DMS 273 treated with DMSO at 0.1 percent for 48 hours (cell line): ENCODE results near the gene KCNJ6.
"Not testable (repeated sequence)": the region's sequence is repeated elsewhere in the genome, so short reads cannot be mapped to it uniquely, and the experiment has no call there.

Experiments
- DNase-seq: peaks from one replicate; lab custom pipeline; 2025; lab: John Stamatoyannopoulos, UW

Gene KCNJ6

DNA sequence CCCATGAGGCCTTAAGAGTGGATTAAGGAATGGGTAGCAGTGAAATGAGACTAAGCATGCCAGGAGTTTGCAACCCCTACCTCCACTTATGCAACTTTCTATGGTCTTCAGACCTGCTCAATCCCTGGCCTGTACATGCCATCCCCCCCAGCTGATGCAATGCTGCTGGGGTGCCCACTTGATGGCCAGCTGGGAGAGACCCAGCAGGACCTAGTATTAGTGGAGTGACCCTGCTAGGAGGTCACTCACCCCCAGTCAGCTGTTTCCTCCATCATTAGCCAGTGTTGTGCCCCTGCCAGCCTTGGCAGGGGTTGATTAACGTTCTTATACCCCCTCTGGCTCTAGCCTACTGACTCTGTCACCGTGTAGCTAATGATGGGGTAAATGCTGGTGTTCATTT is 313.1 kb downstream of the KCNJ6 start:
- no peak for DNase-seq

- no peak for DNase-seq
Measured at GRCh38 chr21:37601915-37602314, 314.3 kb downstream of the KCNJ6 start.

DNA sequence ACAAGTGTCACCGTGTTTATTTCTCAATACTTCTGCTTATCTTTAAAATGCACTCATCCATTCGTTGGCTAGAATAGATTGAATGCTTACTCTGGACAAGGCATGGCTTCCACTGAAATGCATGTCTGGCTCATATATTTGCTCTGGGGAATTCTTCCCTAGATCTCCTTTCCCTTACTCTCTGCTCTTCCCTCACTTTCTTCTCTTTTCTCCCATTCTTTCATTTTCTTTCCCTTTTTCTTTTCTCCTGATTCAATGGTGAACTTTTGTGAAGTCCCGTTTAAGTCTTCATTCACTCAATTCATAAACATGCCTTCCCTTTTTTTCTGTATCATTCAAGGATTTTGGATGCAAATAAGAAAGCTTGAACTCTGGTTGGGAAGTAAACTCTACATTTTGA is 315.2 kb downstream of the KCNJ6 start:
- DNase-seq: no peak

GRCh38 chr21:37595944-37596343 is 320.3 kb downstream of the KCNJ6 start:
- DNase-seq: no peak

DNA sequence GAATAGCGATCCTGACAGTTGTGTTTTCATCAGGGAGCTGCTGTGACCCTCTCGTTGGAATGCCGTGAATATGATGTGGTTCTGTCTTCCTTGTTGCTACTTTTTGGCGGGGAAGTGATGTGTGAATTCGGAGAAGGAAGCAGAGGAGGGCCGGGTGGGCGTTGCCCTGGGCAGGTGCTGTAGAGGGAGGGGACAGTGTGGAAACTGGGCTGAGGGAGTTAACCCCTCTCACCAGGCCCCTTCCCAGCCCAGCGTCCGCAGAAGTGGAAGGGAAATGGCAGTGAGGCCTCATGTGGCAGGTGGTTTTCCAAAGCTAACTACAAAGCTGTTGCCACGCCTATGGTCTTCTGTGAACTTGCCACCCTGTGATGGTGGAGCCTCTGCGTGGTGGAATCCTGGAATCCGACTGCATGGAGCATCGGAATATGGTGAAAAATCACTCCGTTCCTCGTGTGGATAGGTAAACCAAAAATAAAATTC is 321.7 kb downstream of the KCNJ6 start:
- no peak for DNase-seq

DNA sequence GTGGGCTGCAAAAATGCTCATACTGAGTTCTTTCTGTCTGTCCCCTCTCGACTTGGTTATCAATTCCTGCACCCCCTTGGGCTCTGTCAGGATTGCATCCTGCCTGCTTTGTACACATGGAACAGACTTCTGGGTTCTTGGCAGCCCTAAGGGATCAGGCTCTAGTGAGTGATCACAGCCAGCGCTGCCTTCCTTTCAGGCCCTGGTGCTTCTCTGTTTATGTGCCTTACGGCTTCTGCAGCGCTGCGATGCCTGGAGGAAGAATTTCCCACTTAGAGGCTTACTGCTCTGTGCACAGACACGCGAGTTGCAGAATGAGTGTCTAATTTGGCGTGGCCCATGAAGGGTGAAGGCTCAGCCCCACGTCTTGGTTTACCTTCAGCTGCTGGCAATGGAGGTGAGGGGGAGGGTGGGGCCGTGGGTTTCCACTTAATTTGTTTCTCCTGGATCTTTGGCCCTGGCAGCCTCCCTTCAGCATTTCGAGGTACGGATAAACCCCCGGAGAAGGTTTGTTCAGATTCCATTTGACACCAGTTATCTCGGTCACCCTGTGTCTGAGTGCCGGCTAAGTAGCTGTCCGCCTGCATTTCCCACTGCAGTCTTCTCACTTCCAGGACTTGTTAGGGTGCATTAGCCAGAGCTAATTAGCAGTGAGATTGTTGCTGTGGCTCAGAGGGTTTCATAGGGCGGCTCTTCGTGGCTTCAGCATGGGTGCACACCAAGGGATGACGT is 322.4 kb downstream of the KCNJ6 start:
- DNase-seq: no peak

DNA sequence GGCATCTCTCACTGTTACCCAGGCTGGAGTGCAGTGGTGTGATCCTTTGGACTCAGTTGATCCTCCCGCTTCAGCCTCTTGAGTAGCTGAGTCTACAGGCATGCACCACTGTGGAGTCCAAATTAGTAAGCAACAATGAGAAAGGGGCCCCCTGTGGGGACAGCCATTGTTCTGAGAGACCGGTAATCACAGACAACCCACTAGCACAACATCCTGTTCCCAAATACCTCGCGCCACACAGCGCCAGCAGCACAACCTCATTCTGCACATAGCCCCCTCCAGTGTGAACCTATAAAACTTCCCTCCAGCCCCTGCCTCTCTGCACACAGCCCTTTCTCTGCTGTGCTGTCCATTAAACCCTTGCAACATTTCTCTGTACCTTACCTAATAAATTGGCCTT is 323.2 kb downstream of the KCNJ6 start:
- no peak for DNase-seq

DNA sequence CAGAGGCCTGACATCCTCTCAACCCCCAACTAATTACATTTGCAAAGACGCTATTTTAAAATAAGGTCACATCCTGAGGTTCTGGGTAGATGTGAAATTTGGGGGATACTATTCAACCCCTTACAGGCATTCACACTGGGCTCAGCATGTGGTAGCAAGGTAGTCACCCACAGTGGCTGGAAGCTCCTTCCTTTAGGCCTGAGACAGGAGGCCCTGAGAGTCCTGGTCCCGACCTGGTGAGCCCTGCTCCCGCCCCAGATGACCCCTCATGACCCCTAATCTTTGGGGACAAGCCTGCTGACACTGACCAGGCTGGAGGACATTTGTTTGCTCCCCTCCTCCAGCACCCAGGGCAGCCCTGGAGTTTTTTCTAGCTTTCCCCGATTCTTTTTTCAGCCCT is 323.8 kb downstream of the KCNJ6 start:
- no peak for DNase-seq

DNA sequence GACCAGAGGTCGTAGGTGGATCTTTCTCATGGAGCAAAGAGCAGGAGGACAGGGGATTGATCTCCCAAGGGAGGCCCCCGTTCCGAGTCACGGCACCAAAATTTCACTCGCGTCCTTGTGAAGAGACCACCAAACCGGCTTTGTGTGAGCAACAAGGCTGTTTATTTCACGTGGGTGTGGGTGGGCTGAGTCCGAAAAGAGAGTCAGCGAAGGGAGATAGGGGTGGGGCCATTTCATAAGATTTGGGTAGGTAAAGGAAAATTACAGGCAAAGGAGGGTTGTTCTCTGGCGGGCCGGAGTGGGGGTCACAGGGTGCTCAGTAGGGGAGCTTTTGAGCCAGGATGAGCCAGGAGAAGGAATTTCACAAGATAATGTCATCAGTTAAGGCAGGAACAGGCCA is 324.3 kb downstream of the KCNJ6 start:
- DNase-seq: not testable (repeated sequence)

DNA sequence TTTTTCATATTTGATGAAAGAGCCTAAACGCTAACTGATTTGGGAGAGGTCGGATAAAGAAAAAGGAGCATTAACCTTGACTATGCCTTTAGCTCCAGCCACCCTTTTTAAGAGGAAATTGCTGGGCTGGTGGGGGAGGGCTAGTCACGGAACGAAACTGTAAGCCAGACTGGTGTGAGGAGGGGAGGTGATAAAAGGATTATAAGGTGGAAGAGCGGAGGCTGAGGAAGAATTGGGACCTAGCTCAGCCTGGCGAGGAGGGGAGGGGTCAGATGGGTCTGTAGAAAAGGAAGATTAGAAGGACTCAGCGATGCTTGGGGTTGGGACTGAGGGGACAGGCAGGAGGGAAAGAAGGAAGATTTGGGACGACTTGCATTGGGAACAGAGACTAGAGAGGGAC is 325.4 kb downstream of the KCNJ6 start:
- not testable (repeated sequence) for DNase-seq

GRCh38 chr21:37588644-37589043 is 327.6 kb downstream of the KCNJ6 start:
- DNase-seq: not testable (repeated sequence)

DNA sequence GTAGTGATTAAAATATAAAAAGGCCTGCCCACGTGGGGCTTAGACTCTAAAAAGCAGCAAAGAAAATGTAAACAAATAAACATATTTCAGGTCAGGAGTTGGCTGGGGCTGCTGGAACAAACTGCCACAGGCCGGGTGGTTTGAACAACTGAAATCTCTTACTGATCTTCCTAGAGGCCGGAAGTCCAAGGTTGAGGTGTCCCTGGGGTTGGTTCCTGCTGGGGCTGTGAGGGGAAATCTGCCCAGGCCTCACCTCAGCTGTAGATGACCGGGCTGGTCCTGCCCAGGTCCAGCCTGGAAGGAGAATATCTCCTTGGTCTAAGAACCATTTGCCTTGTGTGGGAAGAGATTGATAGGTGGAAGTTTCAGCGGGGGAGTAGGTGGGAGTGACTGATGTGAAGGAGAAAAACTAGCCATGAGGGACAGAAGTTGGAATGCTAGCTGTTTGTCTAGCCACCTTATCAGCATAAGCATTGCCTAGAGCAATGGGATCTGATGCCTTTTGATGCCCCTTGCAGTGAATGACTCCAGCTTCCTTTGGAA is 328.6 kb downstream of the KCNJ6 start:
- DNase-seq: no peak

DNA sequence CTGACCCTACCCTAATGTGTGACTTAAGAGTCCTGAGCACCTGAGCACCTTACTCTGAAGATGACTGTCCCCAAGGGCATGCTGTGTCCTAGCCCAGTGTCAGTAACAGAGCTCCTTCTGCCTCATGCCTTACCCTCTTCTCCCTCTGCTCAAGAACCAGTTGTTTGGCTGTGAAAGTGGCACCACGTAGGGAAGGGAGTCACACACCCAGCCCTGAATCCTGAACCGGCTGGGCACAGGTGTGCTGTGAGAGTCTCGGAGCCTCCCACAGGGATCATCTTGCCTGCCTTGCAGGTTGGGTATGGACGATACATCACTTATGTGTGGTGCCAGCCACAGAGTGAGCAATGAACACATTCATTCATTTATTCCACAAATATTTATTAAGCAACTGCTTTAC is 329.1 kb downstream of the KCNJ6 start:
- DNase-seq: no peak

GRCh38 chr21:37582590-37582989 is 333.7 kb downstream of the KCNJ6 start:
- no peak for DNase-seq

- DNase-seq: no peak
Measured at GRCh38 chr21:37580666-37581065, 335.6 kb downstream of the KCNJ6 start.

- no peak for DNase-seq
Measured at GRCh38 chr21:37579356-37579755, 336.9 kb downstream of the KCNJ6 start.

DNA sequence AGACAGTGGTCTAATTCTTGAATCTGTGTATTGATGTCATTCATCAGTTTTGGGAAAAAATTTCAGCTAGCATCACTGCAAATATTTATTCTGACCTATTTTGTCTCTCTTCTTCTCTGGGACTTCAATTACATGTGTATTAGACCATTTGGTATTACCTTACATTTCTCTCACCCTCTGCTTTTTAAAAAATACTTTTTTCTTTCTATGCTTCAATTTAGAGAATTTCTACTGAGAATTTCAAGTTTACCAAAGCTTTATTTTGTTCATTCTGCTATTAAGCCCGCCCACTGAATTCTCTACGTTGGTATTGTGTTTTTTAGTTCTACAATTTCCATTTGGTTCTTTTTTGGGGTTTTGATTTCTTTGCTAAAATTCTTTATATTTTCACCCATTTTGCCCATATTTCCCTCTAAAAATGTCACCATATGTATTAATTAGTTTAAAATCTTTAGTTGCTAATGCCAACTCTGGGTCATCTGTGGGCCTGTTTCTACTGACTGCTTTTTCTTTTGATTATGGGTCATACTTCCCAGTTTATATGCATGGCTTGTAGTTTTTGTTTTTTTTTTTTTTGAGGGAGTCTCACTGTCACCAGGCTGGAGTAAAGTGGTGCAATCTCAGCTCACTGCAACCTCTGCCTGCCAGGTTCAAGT is 337.7 kb downstream of the KCNJ6 start:
- DNase-seq: no peak

DNA sequence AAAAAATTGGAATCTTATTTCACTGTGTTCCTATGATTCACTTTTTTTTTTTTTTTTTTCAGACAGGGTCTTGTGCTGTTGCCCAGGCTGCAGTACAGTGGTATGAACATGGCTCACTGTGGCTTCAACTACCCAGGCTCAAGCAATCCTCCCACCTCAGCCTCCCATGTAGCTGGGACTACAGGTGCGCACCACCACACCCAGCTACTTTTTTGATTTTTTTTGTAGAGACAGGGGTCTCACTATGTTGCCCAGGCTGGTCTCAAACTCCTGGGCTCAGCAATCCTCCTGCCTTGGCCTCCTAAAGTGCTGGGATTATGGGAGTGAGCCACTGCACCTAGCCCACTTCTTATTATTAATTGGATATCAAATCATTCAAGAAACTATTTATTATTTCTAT is 339.3 kb downstream of the KCNJ6 start:
- DNase-seq: not testable (repeated sequence)

DNA sequence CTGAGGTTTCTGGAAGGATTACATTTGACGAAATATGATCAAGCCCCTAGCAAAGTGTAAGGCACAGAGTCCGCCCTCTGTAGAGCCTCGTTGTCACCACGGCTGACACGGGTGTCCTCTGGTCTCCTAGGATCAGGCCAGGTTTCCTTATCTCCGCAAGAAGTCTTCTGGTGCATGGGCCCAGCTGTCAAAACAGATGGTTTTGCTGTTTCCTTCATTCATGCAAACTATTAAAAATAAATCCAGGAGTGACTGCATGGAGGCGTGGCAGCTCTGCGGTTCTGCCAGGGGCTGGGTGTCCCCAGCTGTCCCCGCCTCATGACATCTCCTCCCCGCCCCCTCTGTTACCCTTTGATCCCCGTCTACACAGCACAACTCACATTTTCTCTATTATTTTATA is 340.7 kb downstream of the KCNJ6 start:
- no peak for DNase-seq

DNA sequence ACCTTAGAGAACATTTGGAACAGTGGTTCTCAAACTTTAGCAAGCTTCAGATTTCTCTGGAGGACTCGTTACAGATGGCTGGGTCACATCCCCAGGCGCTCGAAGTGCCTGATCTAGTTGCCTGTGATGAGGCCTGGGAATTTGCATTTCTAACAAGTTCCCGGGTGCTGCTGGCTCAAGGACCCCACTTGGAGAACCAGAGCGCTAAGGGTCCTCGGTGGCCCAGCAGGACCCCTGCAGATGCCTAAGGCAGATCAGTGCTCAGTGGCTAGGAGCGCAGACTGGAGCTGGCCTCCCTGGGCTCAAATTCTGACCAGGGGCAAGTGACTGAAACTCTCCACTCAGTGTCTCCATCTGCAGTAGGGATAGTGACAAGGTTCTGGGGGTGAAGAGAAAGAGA is 341.5 kb downstream of the KCNJ6 start:
- DNase-seq: no peak

DNA sequence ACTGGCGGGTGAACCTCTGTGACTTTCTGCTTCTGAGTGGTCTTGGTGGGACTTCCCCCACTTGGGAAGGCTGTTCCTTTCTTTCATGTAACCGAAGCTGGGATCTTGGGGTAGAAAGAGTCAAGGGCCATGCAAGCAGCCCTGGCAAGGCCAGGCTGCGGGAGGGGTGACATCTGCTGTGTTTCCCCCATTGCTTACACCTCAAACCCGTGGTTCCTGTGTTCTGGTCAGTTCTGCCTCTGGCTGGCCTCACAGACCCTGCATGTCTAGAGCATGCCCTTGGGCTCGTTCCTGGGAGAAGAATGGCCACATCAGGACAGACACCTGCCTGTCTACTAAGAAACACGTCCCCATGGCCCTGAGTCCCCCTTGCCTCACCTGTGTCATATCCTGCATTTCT is 341.9 kb downstream of the KCNJ6 start:
- DNase-seq: no peak

- DNase-seq: no peak
Measured at GRCh38 chr21:37571442-37571841, 344.8 kb downstream of the KCNJ6 start.

GRCh38 chr21:37568916-37569315 is 347.3 kb downstream of the KCNJ6 start:
- no peak for DNase-seq
